ENCODE data around the gene SECISBP2.

The SECISBP2 gene

GRCh38 chr9:89351584-89352300, 33.4 kb downstream of the SECISBP2 start:
- no peak for DNase-seq

DNA sequence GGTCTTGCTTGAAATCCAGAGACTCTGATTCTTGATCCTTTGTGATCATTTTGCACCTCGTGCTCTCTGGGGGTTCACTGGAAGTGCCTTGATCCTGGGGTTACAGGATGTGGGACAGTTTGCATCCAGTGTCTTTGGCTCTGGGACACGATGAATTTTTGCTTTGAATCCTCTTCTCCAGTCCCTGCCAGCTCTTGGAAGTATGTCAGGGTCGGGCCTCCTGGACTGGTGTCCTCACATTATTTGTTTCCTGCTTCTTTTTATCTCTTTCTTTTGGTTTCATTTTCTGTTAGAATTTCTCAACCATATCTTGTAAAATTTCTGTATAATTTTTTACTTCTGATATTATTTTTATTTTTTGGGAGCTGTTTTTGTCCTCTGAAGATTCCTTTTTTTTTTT, 34.2 kb downstream of the SECISBP2 start:
- DNase-seq, result no peak

- DNase-seq, result no peak
Measured at GRCh38 chr9:89352874-89353649, 34.8 kb downstream of the SECISBP2 start.

GRCh38 chr9:89353989-89354388, 35.7 kb downstream of the SECISBP2 start:
- no peak for DNase-seq

GRCh38 chr9:89354471-89354870, 36.2 kb downstream of the SECISBP2 start:
- no peak for DNase-seq

GRCh38 chr9:89356782-89357181, 38.5 kb downstream of the SECISBP2 start:
- no peak for DNase-seq

DNA sequence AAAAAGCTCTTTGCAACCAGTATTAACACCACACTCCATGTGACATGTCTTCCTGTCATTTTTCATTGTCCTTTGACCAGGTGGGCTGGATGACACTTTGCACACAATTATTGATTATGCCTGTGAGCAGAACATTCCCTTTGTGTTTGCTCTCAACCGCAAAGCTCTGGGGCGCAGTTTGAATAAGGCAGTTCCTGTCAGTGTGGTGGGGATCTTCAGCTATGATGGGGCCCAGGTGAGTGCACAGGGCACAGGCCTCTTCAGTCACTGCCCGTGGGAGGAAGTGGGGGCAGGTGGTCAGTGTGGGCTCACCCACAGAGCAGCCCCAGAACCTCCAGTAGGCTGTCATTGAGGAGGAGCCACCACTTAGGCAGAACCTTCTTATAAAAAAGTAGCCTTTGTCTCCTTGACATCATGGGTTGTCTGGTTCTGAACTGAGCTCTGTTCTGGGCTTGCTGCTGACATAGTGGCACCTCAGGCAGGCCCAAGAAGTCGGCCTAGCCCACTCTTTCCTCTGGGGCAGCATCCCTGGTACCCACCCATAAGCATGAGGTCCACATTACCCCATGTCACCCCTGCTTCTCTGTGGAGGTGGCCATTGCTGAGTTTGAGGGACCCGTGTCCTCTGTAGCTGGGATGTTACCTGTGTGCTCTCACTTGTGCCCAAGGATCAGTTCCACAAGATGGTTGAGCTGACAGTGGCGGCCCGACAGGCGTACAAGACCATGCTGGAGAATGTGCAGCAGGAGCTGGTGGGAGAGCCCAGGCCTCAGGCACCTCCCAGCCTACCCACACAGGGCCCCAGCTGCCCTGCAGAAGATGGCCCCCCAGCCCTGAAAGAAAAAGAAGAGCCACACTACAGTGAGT, 39.3 kb downstream of the SECISBP2 start:
- no peak for DNase-seq

DNA sequence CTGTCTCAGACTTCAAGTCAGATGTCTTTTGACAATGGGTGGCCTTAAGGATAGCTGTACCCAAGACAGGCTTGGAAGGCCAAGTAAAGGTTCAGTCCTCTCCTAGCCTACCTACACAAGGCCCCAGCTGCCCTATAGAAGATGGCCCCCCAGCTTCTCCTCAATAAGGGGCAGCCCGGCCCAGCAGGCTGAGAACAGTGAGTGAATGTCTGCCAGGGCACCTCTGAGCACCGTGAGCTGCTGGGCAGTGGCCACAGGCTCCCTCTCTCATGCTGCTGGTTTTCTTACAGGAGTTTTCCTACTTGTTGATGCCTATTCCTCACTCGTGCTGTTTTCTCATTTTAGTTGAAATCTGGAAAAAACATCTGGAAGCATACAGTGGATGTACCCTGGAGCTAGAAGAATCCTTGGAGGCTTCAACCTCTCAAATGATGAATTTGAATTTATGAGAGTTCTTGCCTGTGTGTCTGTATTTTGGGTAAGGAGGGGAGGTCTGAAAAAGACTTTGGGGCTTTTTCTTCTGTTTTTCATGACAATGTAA, 40.1 kb downstream of the SECISBP2 start:
- no peak for DNase-seq

DNA sequence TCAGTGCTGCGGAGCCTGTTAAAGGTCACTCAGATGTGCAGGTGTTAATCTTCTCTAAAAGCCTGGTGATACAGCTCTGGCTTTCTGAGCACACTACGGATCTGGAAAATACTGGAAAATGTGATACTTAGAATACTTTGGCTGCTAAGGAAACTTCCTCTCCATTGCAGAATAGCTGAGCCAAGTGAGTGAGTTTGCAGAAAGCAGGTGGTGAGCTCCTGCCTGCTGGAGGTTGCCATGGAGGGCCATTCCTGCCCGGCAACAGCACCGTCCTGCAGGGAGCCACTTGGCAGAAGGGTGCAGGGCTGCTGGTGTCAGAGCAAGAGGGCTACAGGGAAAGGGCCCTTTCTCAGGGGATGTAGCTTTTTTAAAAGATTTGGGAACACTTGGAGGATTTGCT, 40.7 kb downstream of the SECISBP2 start:
- DNase-seq, result no peak

DNA sequence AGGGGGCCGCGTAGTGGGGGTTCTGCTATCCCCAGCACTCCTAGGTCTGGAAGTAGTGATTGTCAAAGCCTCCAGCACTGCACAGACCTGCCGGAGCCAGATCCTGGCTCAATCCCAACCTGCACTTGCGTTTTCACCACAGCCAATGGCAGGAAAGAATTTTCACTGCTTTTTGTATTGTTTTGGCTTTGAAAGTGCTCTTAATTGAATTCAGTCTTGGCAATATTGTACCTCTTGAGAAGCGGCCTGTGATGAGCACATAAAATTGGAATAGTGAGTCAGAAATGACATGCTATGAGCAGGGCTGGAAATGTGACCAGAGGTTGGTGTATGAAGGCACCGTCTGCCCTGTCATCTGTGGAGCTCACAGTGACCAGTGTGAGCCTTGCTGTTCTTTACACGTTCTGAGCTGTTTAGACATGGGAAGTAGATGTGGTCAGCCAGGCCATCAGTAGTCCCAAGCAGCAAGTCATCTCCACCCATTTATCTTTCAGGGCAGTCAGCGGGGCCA, 41.5 kb downstream of the SECISBP2 start:
- no peak for DNase-seq

DNA sequence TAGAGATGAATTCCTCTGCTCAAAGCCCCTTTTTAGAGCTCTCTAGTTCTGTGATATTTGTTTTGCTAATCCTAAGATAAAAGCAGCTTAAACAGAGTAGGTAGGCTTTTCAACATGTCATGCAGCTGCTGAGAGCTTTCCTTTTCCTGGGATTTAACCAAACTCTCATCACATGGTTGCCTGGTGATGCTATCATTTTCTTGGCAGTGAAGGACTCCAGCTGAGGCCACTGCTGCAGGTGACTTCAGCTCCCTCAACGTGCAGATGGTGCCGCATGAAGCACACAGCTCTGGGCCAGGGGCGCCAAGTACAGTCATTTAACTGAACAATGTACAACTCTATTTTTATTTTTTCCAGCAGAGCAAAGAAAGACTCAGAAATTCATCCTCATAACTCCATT, 42.2 kb downstream of the SECISBP2 start:
- DNase-seq, result no peak

DNA sequence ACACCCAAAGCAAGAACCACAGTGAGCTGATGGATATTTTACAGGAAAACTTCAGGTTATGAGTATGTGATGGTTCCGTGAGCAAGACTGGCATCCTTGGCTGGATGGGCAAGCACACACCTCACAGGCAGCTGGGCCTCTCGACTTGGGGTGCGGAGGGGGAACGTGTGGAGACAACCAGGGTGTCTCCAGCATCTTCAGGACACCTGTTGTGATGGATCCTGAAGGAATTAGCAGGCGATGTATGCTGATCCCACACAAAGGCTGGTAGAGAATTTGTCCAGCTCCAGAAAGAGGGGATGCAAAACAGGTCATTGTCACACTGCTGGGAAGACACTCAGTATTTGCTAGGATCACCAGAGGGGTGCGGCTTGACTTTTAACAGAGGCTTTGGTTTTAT, 42.7 kb downstream of the SECISBP2 start:
- no peak for DNase-seq

- no peak for DNase-seq
Measured at GRCh38 chr9:89361816-89362646, 43.7 kb downstream of the SECISBP2 start.

GRCh38 chr9:89362647-89363310, 44.5 kb downstream of the SECISBP2 start:
- no peak for DNase-seq

- no peak for DNase-seq
Measured at GRCh38 chr9:89363311-89363670, 45.0 kb downstream of the SECISBP2 start.

DNA sequence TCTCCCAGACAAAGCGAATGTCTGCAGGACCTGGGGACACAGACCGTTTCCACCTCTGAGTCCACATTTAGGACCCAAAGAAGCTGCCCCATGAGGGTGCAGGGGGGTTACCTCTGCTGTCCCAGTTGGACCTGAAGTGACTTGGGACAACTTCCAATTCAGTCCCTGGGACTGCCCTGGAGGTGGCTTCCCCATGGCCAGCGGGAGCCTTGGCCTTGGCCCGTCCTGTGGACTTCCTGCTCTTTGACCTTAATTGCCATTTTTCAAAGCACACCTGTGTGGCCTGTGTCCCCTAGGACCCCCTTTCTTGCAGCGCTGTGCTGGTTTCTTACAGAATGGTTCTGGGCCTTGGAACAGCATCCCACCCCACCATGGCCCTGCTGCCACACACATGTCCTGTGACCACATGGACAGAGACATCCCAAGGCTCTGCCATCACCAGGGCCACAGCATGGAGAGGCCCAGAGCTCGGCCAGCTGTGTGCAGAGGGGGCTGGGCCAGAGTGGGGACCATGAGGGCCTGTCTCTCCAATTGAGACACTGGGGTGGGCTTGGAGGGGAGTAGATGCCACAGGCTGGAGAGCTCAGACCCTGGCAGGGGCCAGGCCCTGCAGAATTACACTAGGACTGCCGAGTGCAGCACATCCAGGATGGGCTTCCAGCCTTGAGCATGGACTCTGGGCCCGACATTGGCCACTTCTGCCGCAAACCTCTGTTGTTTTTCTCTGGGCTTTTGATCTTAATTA, 45.8 kb downstream of the SECISBP2 start:
- DNase-seq, result no peak

DNA sequence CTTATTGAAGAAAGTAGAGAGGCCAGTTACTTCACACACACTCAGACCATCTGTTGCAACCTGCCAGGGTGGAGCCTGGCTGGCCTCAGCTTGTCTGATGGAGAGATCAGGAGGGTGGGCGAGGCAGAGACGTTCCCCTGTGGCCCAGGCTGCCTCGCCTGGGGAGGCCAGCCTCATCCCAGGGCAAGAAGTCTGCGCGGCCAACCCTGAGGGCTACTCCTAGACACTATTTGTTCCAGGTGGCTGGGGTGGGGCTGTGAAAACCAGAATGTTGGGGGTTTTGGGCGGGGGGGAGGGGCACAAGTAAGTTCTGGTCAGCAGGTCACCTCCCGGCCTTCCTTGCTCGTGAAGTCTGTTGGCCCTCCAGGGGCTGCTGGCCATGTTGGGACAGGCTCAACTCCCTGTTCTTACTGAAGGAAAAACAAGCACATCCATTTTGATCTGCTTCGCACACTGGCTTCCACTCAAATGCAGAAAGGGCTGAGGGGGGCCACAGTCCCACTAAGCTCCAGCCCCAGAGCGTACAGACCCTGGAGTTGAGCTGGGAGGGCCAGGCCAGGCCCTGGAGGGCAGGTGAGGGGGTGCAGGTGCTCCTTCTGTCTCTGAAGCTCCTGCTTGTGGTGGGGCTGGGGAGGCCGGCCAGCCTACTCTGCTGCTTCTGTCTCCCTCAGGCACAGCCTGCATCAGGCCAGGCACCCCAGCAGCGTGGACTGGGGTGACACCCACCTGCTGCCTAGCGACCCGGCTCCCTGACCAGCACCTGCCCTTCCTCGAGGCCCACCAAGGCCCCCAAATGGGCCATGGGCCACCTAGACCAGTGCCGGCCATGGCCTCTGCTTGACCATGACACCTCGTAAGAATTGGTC, 46.6 kb downstream of the SECISBP2 start:
- DNase-seq, result no peak

- DNase-seq, result no peak
Measured at GRCh38 chr9:89365532-89365912, 47.2 kb downstream of the SECISBP2 start.

DNA sequence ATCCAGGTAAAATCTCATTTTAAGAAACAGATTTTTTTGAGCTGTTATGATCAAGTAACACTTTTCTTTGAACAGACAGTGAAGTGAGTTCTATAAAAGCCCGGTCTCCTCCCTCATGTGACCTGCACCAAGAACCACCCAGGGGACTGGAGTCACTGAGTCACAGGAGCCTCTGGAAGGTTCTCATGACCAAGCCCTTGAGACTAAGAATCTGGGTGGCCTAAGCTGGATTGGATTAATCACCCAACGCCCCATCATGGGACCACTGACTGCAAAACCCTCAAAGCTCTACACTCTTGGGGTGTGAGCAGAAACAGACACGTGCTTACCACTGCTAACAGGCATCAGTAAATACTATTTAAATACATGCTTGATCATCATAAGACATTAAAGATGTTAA, 48.4 kb downstream of the SECISBP2 start:
- DNase-seq, result no peak

- DNase-seq, result no peak
Measured at GRCh38 chr9:89367281-89367680, 49.0 kb downstream of the SECISBP2 start.
